Activated B cell treated with CpG ODN at 0.5 μM for 24 hours (primary cell): ENCODE data around the gene PRKX. TPM values are rescaled to one million over a fixed set of nuclear protein-coding genes. Genes with fewer than 3 reads are reported as not detected.
"Not testable (repeated sequence)": the region's sequence is repeated elsewhere in the genome, so short reads cannot be mapped to it uniquely, and the experiment has no call there.

Experiments
- ATAC-seq: fragments of 200-7000 bp; cut with Tn5 transposase; one replicate; pipeline ENCODE4 v1.10.0; 2021; ENCODE audit warnings: low read depth, mild to moderate bottlenecking, moderate library complexity
- CTCF ChIA-PET: fragments of 350-600 bp; sonication (Branson Sonifier 250); formaldehyde crosslinking; loops from one replicate; lab custom pipeline; 2021; ENCODE audit warnings: antibody characterized with exemption; lab: Charles Lee
- POLR2A ChIA-PET: fragments of 350-600 bp; sonication (Branson Sonifier 250); formaldehyde crosslinking; loops from one replicate; lab custom pipeline; 2021; ENCODE audit warnings: antibody characterized with exemption; lab: Charles Lee
- DNase-seq: peaks from one replicate; pipeline ENCODE4 v3.0.0; 2022
- H3K27ac Mint-ChIP-seq: one replicate; pipeline ENCODE4 v1.8.0; 2020; ENCODE audit warnings: mixed read lengths
- H3K27me3 Mint-ChIP-seq: one replicate; pipeline ENCODE4 v1.8.0; 2021; ENCODE audit warnings: mixed read lengths
- H3K36me3 Mint-ChIP-seq: one replicate; pipeline ENCODE4 v1.8.0; 2021; ENCODE audit warnings: low read depth, mixed read lengths
- H3K4me1 Mint-ChIP-seq: one replicate; pipeline ENCODE4 v1.8.0; 2021; ENCODE audit warnings: mixed read lengths
- H3K4me3 Mint-ChIP-seq: one replicate; pipeline ENCODE4 v1.8.0; 2020; ENCODE audit warnings: mild to moderate bottlenecking, mixed read lengths
- H3K9me3 Mint-ChIP-seq: one replicate; pipeline ENCODE4 v1.8.0; 2020; ENCODE audit warnings: mixed read lengths
- CTCF ChIP-seq: fragments of 200-600 bp; IDR thresholded peaks from one replicate; pipeline ENCODE4 v1.8.0; 2022; ENCODE audit warnings: antibody characterized with exemption, mild to moderate bottlenecking
- intact Hi-C: fragments of 100-400 bp; cut with micrococcal nuclease; formaldehyde crosslinking; loops from one replicate; pipeline ENCODE4 v1.15.1; 2024
- total RNA-seq: library from RNA; stranded (reverse); gene quantifications from 2 replicates; pipeline ENCODE4 v1.2.3, GENCODE V29; 2022

PRKX gene
- total RNA-seq, 1 donor from 2014 or later = 23.9 TPM

- peak overlapping the region; percentile 96 for H3K27ac Mint-ChIP-seq
- DNase-seq = no peak
- ChIA-PET POLR2A (interaction anchor here (1.0 to 3.2 kb wide), 4 partner anchors 12 to 116 kb away, joined by 3 to 27 read pairs (median 10); partner anchors contain the start of gene PRKX), CTCF (interaction anchor here (1.6 kb wide), 1 partner anchor 12 kb away, joined by 5 read pairs; no protein-coding TSS in a partner anchor)
- H3K27me3 Mint-ChIP-seq = no peaks in the 10 kb centered on the region
- peaks cover 12% of the 10 kb centered on the region for H3K36me3 Mint-ChIP-seq
- peaks cover 55% of the 10 kb centered on the region for H3K4me1 Mint-ChIP-seq
- H3K4me3 Mint-ChIP-seq = peak overlapping the region; percentile 86
- intact Hi-C loops = loop anchor here (1.0 to 5.0 kb wide), 3 partner anchors 11 to 114 kb away; no protein-coding TSS in a partner anchor
- peak; percentile 53 for ATAC-seq
- TF ChIP-seq CTCF = no peak
- no peaks in the 10 kb centered on the region for H3K9me3 Mint-ChIP-seq
Measured at GRCh38 chrX:3699821-3700381, 13.5 kb downstream of the PRKX start.

GRCh38 chrX:3697701-3698279 is 15.7 kb downstream of the PRKX start:
- no peak overlapping the region for H3K4me3 Mint-ChIP-seq
- ChIA-PET POLR2A (interaction anchor here (0.9 kb wide), 1 partner anchor 13 kb away, joined by 3 read pairs; no protein-coding TSS in a partner anchor), CTCF (no interaction called here)
- peaks cover 2% of the 10 kb centered on the region for H3K36me3 Mint-ChIP-seq
- ATAC-seq = peak; percentile 65
- peak overlapping the region; percentile 64 for H3K27ac Mint-ChIP-seq
- intact Hi-C loops = loop anchor here (5.0 kb wide), 1 partner anchor 35 kb away; no protein-coding TSS in a partner anchor
- H3K4me1 Mint-ChIP-seq = peaks cover 58% of the 10 kb centered on the region
- no peak for DNase-seq
- H3K27me3 Mint-ChIP-seq = no peaks in the 10 kb centered on the region
- no peak for TF ChIP-seq CTCF
- no peaks in the 10 kb centered on the region for H3K9me3 Mint-ChIP-seq

GRCh38 chrX:3697220-3697684 is 16.2 kb downstream of the PRKX start:
- intact Hi-C loops = loop anchor here (5.0 kb wide), 1 partner anchor 35 kb away; no protein-coding TSS in a partner anchor
- no peak for TF ChIP-seq CTCF
- H3K9me3 Mint-ChIP-seq = no peaks in the 10 kb centered on the region
- CTCF ChIA-PET = no interaction called here
- no peaks in the 10 kb centered on the region for H3K27me3 Mint-ChIP-seq
- ATAC-seq (no peak), DNase-seq (no peak)
- H3K4me3 Mint-ChIP-seq = no peak overlapping the region
- H3K36me3 Mint-ChIP-seq = peaks cover 2% of the 10 kb centered on the region
- peak overlapping the region; percentile 64 for H3K27ac Mint-ChIP-seq
- H3K4me1 Mint-ChIP-seq = peaks cover 57% of the 10 kb centered on the region
- POLR2A ChIA-PET = interaction anchor here (0.9 kb wide), 1 partner anchor 14 kb away, joined by 3 read pairs; no protein-coding TSS in a partner anchor

- ChIA-PET CTCF (no interaction called here), POLR2A (no interaction called here)
- Mint-ChIP-seq H3K36me3 (peaks cover 3% of the 10 kb centered on the region), H3K27ac (peak overlapping the region; percentile 37), H3K27me3 (no peaks in the 10 kb centered on the region), H3K4me1 (peaks cover 44% of the 10 kb centered on the region), H3K4me3 (no peak overlapping the region), H3K9me3 (no peaks in the 10 kb centered on the region)
- intact Hi-C loops = loop anchor here (5.0 kb wide), 1 partner anchor 33 kb away; no protein-coding TSS in a partner anchor
- TF ChIP-seq CTCF = no peak
- ATAC-seq (no peak), DNase-seq (no peak)
Measured at GRCh38 chrX:3695536-3695935, 17.9 kb downstream of the PRKX start.

GRCh38 chrX:3690140-3690539 is 23.3 kb downstream of the PRKX start:
- H3K36me3 Mint-ChIP-seq = peaks cover 3% of the 10 kb centered on the region
- no peak overlapping the region for H3K27ac Mint-ChIP-seq
- H3K9me3 Mint-ChIP-seq = no peaks in the 10 kb centered on the region
- no peak for TF ChIP-seq CTCF
- DNase-seq (no peak), ATAC-seq (no peak)
- H3K4me1 Mint-ChIP-seq = peaks cover 15% of the 10 kb centered on the region
- no peaks in the 10 kb centered on the region for H3K27me3 Mint-ChIP-seq
- intact Hi-C loops = no loop called here
- ChIA-PET CTCF (no interaction called here), POLR2A (no interaction called here)
- no peak overlapping the region for H3K4me3 Mint-ChIP-seq

GRCh38 chrX:3683236-3683635 is 30.2 kb downstream of the PRKX start:
- POLR2A ChIA-PET, H3K27ac Mint-ChIP-seq, H3K9me3 Mint-ChIP-seq, CTCF ChIA-PET, ATAC-seq, intact Hi-C loops, H3K36me3 Mint-ChIP-seq, H3K4me3 Mint-ChIP-seq, DNase-seq, H3K27me3 Mint-ChIP-seq: not testable (repeated sequence)
- H3K4me1 Mint-ChIP-seq = peaks cover 15% of the 10 kb centered on the region
